ENCODE results near the gene SPPL3.

GRCh38 chr12:120902846-120903411, 1.2 kb downstream of the SPPL3 start:
- TF ChIP-seq CTCF (IDR thresholded peaks at IDR 0.05; ENCODE audit: low read depth, low read length, poor library complexity, severe bottlenecking) (no peak), EZH2phosphoT487 (IDR thresholded peaks at IDR 0.05; ENCODE audit: borderline replicate concordance, low read length) (no peak)
